OCI-LY7 (cell line): Measurements from ENCODE around the gene MANBA. TPM values are rescaled to one million over a fixed set of nuclear protein-coding genes. Genes with fewer than 3 reads are reported as not detected.

ENCODE experiments used
- BruUV-seq: library from RNA; stranded (reverse); fragments of 400-500 nt; replicated peaks from 2 replicates; lab custom pipeline; 2021; lab: Mats Ljungman, UMichigan
- CTCF ChIA-PET: fragments of 300-600 bp; sonication (Branson Sonifier 250); formaldehyde crosslinking; loops from one replicate; lab custom pipeline; 2022; ENCODE audit warnings: antibody characterized with exemption; ENCODE audit not compliant: unreplicated experiment; lab: Charles Lee
- POLR2A ChIA-PET: fragments of 300-600 bp; sonication (Branson Sonifier 250); formaldehyde crosslinking; loops from one replicate; lab custom pipeline; 2022; ENCODE audit warnings: antibody characterized with exemption; lab: Charles Lee
- DNase-seq: peaks from one replicate; pipeline ENCODE4 v3.0.0-alpha.2; 2015; ENCODE audit warnings: low spot score
- H2AFZ ChIP-seq: fragments of 200-600 bp; sonication (generic), shearing (Covaris generic); 2 replicates; pipeline ENCODE4 v1.6.1; 2014; ENCODE audit warnings: mild to moderate bottlenecking, antibody characterized with exemption, low read length, moderate library complexity
- H3K27ac ChIP-seq: fragments of 200-600 bp; sonication (generic); 2 replicates; pipeline ENCODE4 v1.5.1; 2014; ENCODE audit warnings: mixed run types, low read depth, mild to moderate bottlenecking, moderate library complexity, low read length, inconsistent platforms; ENCODE audit not compliant: poor library complexity, severe bottlenecking
- H3K36me3 ChIP-seq: fragments of 200-600 bp; sonication (generic); 2 replicates; pipeline ENCODE4 v1.6.1; 2014; ENCODE audit warnings: mild to moderate bottlenecking, antibody characterized with exemption, low read length, moderate library complexity, mixed read lengths; ENCODE audit not compliant: insufficient read depth
- H3K4me1 ChIP-seq: fragments of 200-600 bp; sonication (generic); 2 replicates; pipeline ENCODE4 v1.5.1; 2014; ENCODE audit warnings: mild to moderate bottlenecking, low read length; ENCODE audit not compliant: insufficient read depth, poor library complexity, severe bottlenecking
- H3K4me2 ChIP-seq: fragments of 200-600 bp; sonication (generic); 2 replicates; pipeline ENCODE4 v1.6.1; 2014; ENCODE audit warnings: mild to moderate bottlenecking, low read length
- H3K4me3 ChIP-seq: fragments of 200-600 bp; sonication (generic); 2 replicates; pipeline ENCODE4 v1.5.1; 2014; ENCODE audit warnings: mild to moderate bottlenecking, low read depth, low read length; ENCODE audit not compliant: poor library complexity, severe bottlenecking
- H3K79me2 ChIP-seq: fragments of 200-600 bp; sonication (generic); 2 replicates; pipeline ENCODE4 v1.6.1; 2016; ENCODE audit warnings: low read depth, mild to moderate bottlenecking, low read length, moderate library complexity, mixed read lengths; ENCODE audit not compliant: insufficient read depth
- H3K9me2 ChIP-seq: fragments of 200-600 bp; sonication (generic); 2 replicates; pipeline ENCODE4 v1.6.1; 2016; ENCODE audit warnings: mild to moderate bottlenecking, low read length, mixed read lengths; ENCODE audit not compliant: insufficient read depth
- H3K9me3 ChIP-seq: fragments of 200-600 bp; sonication (generic); 2 replicates; pipeline ENCODE4 v1.6.1; 2014; ENCODE audit warnings: mild to moderate bottlenecking, mixed run types, low read length, mixed read lengths
- H4K20me1 ChIP-seq: fragments of 200-600 bp; sonication (generic); 2 replicates; pipeline ENCODE4 v1.6.1; 2014; ENCODE audit warnings: mild to moderate bottlenecking, antibody characterized with exemption, low read length, moderate library complexity, mixed read lengths; ENCODE audit not compliant: insufficient read depth
- EZH2phosphoT487 ChIP-seq: fragments of 200-600 bp; sonication (generic); IDR thresholded peaks from 2 replicates; pipeline ENCODE4 v1.6.1; 2018; ENCODE audit warnings: low read depth, borderline replicate concordance, mild to moderate bottlenecking, mixed run types, antibody characterized with exemption, low read length, moderate library complexity, mixed read lengths
- intact Hi-C: fragments of 100-400 bp; cut with micrococcal nuclease; formaldehyde crosslinking; loops from one replicate; pipeline ENCODE4 v1.10.0; 2022; ENCODE audit not compliant: unreplicated experiment
- total RNA-seq, 2 experiments: library from RNA; depleted of rRNA in 1 of 2; stranded (reverse); fragments of >200 nt in 1 of 2; shearing (Covaris generic) in 1 of 2; gene quantifications; 2 replicates each; pipeline ENCODE4 v1.2.3, GENCODE V29; 2014 to 2022
- TF ChIP-seq, protein P1 (sequence below): fragments of 200-600 bp; sonication (generic); conservative IDR thresholded peaks from 2 replicates; pipeline ENCODE4 v1.5.1; 2014; ENCODE audit warnings: mild to moderate bottlenecking, antibody characterized with exemption, low read length, moderate library complexity, mixed read lengths

The MANBA gene
- total RNA-seq, 2 experiments from 2014 or later: 22.8 to 30.0 TPM

DNA sequence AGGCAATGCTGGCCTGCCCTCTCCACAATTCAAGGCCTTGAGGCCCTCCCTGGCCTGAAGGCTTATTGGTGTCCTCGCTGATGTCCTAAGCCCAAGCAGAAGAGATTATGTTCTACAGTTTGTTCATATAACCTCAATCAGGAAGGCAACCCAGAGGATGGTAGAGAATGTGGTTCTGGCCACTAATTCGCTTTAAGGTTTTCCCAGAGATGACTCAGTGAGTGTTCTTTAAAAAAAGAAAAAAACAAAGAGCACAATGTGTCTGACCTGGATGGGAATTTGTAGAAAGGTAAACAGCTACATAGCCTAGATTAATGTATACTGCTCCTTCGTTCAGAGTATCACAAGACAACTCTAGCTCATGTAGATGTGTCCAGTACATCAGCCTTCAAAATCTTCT is 66.0 kb downstream of the MANBA start:
- H4K20me1 ChIP-seq: no peaks in the 10 kb centered on the region
- ChIA-PET CTCF (no interaction called here), POLR2A (no interaction called here)
- H3K4me2 ChIP-seq: no peak overlapping the region
- H3K36me3 ChIP-seq: no peaks in the 10 kb centered on the region
- intact Hi-C loops: no loop called here
- no peak overlapping the region for H2AFZ ChIP-seq
- no peaks in the 10 kb centered on the region for H3K4me1 ChIP-seq
- H3K9me3 ChIP-seq: no peaks in the 10 kb centered on the region
- no peak overlapping the region for H3K4me3 ChIP-seq
- H3K27ac ChIP-seq: no peak overlapping the region
- no peaks in the 10 kb centered on the region for H3K9me2 ChIP-seq
- no TSS peak for BruUV-seq
- TF ChIP-seq, protein P1, sequence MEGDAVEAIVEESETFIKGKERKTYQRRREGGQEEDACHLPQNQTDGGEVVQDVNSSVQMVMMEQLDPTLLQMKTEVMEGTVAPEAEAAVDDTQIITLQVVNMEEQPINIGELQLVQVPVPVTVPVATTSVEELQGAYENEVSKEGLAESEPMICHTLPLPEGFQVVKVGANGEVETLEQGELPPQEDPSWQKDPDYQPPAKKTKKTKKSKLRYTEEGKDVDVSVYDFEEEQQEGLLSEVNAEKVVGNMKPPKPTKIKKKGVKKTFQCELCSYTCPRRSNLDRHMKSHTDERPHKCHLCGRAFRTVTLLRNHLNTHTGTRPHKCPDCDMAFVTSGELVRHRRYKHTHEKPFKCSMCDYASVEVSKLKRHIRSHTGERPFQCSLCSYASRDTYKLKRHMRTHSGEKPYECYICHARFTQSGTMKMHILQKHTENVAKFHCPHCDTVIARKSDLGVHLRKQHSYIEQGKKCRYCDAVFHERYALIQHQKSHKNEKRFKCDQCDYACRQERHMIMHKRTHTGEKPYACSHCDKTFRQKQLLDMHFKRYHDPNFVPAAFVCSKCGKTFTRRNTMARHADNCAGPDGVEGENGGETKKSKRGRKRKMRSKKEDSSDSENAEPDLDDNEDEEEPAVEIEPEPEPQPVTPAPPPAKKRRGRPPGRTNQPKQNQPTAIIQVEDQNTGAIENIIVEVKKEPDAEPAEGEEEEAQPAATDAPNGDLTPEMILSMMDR: no peak
- TF ChIP-seq EZH2phosphoT487: no peak
- no peaks in the 10 kb centered on the region for H3K79me2 ChIP-seq
- DNase-seq: no peak

DNA sequence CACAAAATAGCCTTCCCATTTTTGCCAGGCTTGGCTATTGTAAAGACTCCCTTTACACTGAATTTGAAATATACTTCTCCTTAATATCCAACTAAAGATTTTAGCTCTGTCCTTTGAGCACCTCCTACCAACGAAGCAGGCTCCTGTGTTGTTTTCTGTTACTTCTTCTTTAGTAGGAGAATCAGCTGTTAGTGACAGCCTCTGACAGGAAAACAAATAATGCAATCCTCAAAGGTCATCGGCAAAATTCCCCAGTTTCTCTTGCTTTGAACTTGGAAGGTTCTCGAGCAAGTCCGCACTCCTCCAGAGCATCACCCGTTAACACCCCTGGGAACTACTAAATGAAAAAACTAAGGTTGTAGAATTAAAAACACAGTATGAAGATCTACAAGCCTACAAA is 66.9 kb downstream of the MANBA start:
- TF ChIP-seq, protein P1: no peak
- no peak for TF ChIP-seq EZH2phosphoT487
- no peak overlapping the region for H2AFZ ChIP-seq
- H3K9me3 ChIP-seq: no peaks in the 10 kb centered on the region
- no peak overlapping the region for H3K4me2 ChIP-seq
- intact Hi-C loops: no loop called here
- ChIA-PET CTCF (no interaction called here), POLR2A (interaction anchor here (1.1 kb wide), 1 partner anchor 18 kb away, joined by 3 read pairs; no protein-coding TSS in a partner anchor)
- no peaks in the 10 kb centered on the region for H4K20me1 ChIP-seq
- no peaks in the 10 kb centered on the region for H3K79me2 ChIP-seq
- no peaks in the 10 kb centered on the region for H3K4me1 ChIP-seq
- H3K9me2 ChIP-seq: no peaks in the 10 kb centered on the region
- no peak for DNase-seq
- H3K27ac ChIP-seq: no peak overlapping the region
- H3K4me3 ChIP-seq: no peak overlapping the region
- 0 out of 2 replicates have a peak, but pooled peaks cover under 1% of the 10 kb centered on the region for H3K36me3 ChIP-seq
- BruUV-seq: no TSS peak

DNA sequence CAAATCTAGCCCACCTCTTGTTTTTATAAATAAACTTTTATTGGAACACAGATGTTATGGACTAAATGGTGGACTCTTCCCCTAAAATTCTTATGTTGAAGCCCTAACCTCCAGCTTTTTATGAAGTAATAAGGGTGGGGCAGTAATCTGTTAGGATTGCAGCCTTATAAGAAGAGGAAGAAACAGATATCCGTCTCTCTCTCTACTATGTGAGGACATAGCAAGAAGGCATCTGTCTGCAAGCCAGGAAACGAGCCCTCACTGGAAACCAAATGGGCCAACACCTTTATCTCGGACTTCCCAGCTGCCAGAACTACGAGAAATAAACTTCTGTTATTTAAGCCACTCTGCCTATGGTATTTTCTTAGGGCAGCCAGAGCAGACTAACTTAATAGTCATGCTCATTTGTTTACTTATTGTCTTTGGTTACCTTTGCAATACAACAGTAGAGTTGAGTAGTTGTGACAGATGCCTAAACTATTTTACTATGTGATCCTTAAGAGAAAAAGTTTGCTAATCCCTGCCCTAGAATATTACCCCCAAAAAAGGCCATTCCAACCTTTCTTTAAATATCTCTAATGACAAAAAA is 67.4 kb downstream of the MANBA start:
- Histone ChIP-seq H3K27ac (no peak overlapping the region), H3K4me2 (no peak overlapping the region), H3K4me1 (no peaks in the 10 kb centered on the region), H3K79me2 (no peaks in the 10 kb centered on the region), H3K36me3 (peaks cover 5% of the 10 kb centered on the region; the same call in 1 of the 2 replicates), H4K20me1 (no peaks in the 10 kb centered on the region), H3K9me2 (no peaks in the 10 kb centered on the region), H3K4me3 (no peak overlapping the region), H3K9me3 (no peaks in the 10 kb centered on the region), H2AFZ (no peak overlapping the region)
- no TSS peak for BruUV-seq
- no peak for DNase-seq
- ChIA-PET POLR2A (interaction anchor here (1.1 kb wide), 2 partner anchors 11 to 19 kb away, joined by 3 to 5 read pairs; no protein-coding TSS in a partner anchor), CTCF (no interaction called here)
- TF ChIP-seq EZH2phosphoT487: no peak
- TF ChIP-seq, protein P1: no peak
- intact Hi-C loops: no loop called here
